ENCODE results near the gene AMPD2.

The AMPD2 gene

GRCh38 chr1:109619576-109620400 lies at the start of gene AMPD2, which contains the start of gene GNAT2:
Gene AMPD2 (plus strand): TSS chr1:109619837. CDS start chr1:109621176, 1,339 bp downstream.
Gene GNAT2 (minus strand): TSS chr1:109619616. CDS start chr1:109612870, 6,746 bp downstream.
- no peak for DNase-seq

GRCh38 chr1:109570414-109570813 lies 49.2 kb upstream of the AMPD2 start:
- DNase-seq: no peak

- DNase-seq: no peak
Observed at GRCh38 chr1:109573785-109574184, 45.9 kb upstream of the AMPD2 start.

GRCh38 chr1:109578947-109579443 lies 40.6 kb upstream of the AMPD2 start:
- DNase-seq: no peak

GRCh38 chr1:109579491-109579890 lies 40.1 kb upstream of the AMPD2 start:
- DNase-seq: no peak

GRCh38 chr1:109582021-109582420 lies 37.6 kb upstream of the AMPD2 start:
- DNase-seq: no peak

- DNase-seq: no peak
Observed at GRCh38 chr1:109584766-109585165, 34.9 kb upstream of the AMPD2 start.

- DNase-seq: no peak
Observed at GRCh38 chr1:109586055-109586454, 33.6 kb upstream of the AMPD2 start.

GRCh38 chr1:109589177-109589576 lies 30.5 kb upstream of the AMPD2 start:
- no peak for DNase-seq

- DNase-seq: no peak
Observed at GRCh38 chr1:109589679-109590078, 30.0 kb upstream of the AMPD2 start.

- DNase-seq: no peak
Observed at GRCh38 chr1:109592916-109593315, 26.7 kb upstream of the AMPD2 start.

GRCh38 chr1:109595531-109595930 lies 24.1 kb upstream of the AMPD2 start:
- no peak for DNase-seq

- DNase-seq: no peak
Observed at GRCh38 chr1:109598156-109598555, 21.5 kb upstream of the AMPD2 start.

- DNase-seq: no peak
Observed at GRCh38 chr1:109598655-109599054, 21.0 kb upstream of the AMPD2 start.

GRCh38 chr1:109603229-109603628 lies 16.4 kb upstream of the AMPD2 start:
- DNase-seq: no peak

- no peak for DNase-seq
Observed at GRCh38 chr1:109605381-109605780, 14.3 kb upstream of the AMPD2 start.

GRCh38 chr1:109609881-109610280 lies 9.8 kb upstream of the AMPD2 start:
- DNase-seq: no peak

GRCh38 chr1:109610609-109611307 lies 8.9 kb upstream of the AMPD2 start:
- no peak for DNase-seq

- no peak for DNase-seq
Observed at GRCh38 chr1:109611308-109611990, 8.2 kb upstream of the AMPD2 start.

- DNase-seq: no peak
Observed at GRCh38 chr1:109613361-109614147, 6.1 kb upstream of the AMPD2 start.

- DNase-seq: no peak
Observed at GRCh38 chr1:109615879-109616278, 3.8 kb upstream of the AMPD2 start.

GRCh38 chr1:109616391-109616790 lies 3.2 kb upstream of the AMPD2 start:
- no peak for DNase-seq
